MG63 (cell line): Measurements from ENCODE around the gene GABPB1. TPM values are rescaled to one million over a fixed set of nuclear protein-coding genes. Genes with fewer than 3 reads are reported as not detected.

Source experiments
- DNase-seq: peaks from one replicate; pipeline ENCODE4 v3.0.0-alpha.2; 2020
- H3K27me3 ChIP-seq: fragments of 250-450 bp; sonication (Bioruptor Pico); 2 replicates; pipeline ENCODE4 v1.5.1; 2020; ENCODE audit warnings: mild to moderate bottlenecking, moderate library complexity
- H3K36me3 ChIP-seq: fragments of 250-450 bp; sonication (Bioruptor Pico); 2 replicates; pipeline ENCODE4 v1.5.1; 2020; ENCODE audit warnings: mild to moderate bottlenecking, moderate library complexity
- H3K4me3 ChIP-seq: fragments of 250-450 bp; sonication (Bioruptor Pico); 2 replicates; pipeline ENCODE4 v1.5.1; 2020; ENCODE audit warnings: mild to moderate bottlenecking, moderate library complexity
- H3K9me3 ChIP-seq: fragments of 250-450 bp; sonication (Bioruptor Pico); 2 replicates; pipeline ENCODE4 v1.5.1; 2020; ENCODE audit warnings: mild to moderate bottlenecking, moderate library complexity
- total RNA-seq: library from RNA; depleted of rRNA; stranded (reverse); fragments of >200 nt; shearing (Covaris generic); gene quantifications from 2 replicates; pipeline ENCODE4 v1.2.3, GENCODE V29; 2014; ENCODE audit warnings: low replicate concordance

The GABPB1 gene
- total RNA-seq, 1 experiment from 2014 or later, result 46.1 TPM

DNA sequence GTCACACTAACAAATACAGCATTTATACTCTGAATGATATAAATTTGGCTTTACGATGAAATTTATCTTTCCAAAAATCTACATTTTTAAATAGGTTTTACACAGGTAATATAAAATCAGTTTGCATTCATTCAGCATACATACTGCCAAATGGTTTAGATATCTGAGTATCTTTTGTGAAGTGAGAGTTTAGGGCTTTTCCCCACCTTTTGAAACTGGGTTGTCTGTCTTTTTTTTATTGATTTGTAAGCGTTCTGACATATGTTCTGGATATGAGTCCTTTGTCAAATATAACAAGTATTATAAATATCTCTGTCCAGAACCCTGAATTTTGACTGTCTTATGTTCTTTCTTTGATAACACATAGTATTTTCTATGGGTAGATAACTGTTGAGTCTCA lies 42.4 kb downstream of the GABPB1 start:
- no peak for DNase-seq
- H3K27me3 ChIP-seq, result no peaks in the 10 kb centered on the region

DNA sequence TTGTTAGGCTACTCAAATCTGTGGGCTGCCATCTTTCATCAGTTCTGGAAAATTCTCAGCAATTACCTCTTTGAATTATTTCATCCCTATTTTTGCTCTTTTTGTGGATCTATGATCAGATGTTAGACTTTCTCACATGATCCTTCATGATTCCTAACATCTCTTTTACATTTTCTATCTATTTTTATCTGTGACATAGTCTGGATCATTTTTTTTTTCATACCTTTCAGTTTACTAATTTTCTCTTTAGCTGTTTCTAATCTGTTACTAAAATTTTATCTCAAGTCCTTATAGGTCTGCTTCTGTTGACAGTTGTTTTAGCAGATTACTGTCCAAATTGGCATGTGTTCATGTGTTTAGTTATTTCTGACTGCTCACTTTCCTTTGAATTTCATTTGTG lies 47.2 kb downstream of the GABPB1 start:
- Histone ChIP-seq H3K9me3 (peaks cover 11% of the 10 kb centered on the region), H3K27me3 (no peaks in the 10 kb centered on the region), H3K4me3 (no peak overlapping the region), H3K36me3 (peaks cover 18% of the 10 kb centered on the region)
- DNase-seq, result no peak

More for the DNA sequence above, 42.4 kb downstream of the GABPB1 start:
- peaks cover 6% of the 10 kb centered on the region for H3K9me3 ChIP-seq
- H3K4me3 ChIP-seq, result no peak overlapping the region
- peaks cover 10% of the 10 kb centered on the region for H3K36me3 ChIP-seq

DNA sequence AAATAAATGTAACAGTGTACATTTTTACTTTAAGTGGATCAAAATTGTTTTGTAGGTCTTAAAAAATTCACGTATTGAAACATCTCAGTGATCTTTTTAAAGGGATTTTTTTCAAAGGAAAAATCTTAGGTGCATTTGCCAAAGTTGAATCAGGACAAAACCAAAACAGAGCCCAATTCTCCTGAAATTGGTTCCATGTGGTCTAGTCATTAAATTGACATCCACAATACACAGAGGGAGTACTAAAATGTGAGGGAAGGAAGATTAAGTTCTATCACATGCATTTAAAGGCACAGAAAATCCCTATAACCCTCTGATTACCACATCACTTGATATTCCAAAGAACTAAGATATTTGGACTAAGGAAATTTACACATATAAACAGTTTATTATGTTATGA lies 50.2 kb downstream of the GABPB1 start:
- Histone ChIP-seq H3K9me3 (peaks cover 11% of the 10 kb centered on the region), H3K27me3 (no peaks in the 10 kb centered on the region), H3K4me3 (no peak overlapping the region), H3K36me3 (peaks cover 22% of the 10 kb centered on the region)
- DNase-seq, result no peak

DNA sequence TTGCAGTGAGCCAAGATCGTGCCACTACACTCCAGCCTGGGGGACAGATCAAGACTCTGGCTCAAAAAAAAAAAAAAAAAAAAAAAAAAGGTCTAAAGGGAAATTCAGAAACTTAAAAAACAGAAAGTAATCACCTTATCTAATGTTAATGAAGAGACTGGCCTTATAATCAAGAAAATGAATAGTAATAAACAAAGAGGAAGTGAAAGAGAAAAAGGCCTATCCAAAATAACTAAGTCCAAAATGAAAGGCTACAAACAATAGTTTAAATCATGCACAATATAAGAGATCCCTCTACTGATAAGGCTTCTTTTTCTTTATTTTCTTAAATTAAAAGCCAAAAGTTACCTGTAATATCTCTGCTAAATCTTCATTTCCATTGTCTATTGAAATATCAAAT lies 52.4 kb downstream of the GABPB1 start:
- H3K27me3 ChIP-seq, result no peaks in the 10 kb centered on the region
- DNase-seq, result no peak
- peaks cover 4% of the 10 kb centered on the region; the same call in 1 of the 2 replicates for H3K9me3 ChIP-seq
- H3K36me3 ChIP-seq, result peaks cover 13% of the 10 kb centered on the region
- H3K4me3 ChIP-seq, result no peak overlapping the region

DNA sequence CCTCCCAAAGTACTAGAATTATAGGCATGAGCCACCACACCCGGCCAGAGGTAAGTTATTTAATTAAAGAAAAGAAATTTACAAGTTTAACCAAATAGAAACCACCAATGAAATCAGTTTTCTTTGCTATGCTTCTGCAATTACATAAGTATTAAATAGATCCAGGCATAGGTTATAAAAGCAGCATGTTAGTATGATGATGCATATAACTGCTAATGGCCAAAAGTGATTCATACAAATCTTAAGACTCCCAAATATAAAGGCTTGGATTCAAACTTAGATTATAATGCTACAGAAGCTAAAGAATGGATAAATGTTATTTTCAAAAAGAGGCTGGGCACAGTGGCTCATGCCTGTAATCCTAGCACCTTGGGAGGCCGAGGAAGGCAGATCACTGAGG lies 56.7 kb downstream of the GABPB1 start:
- no peak for DNase-seq
- Histone ChIP-seq H3K36me3 (peaks cover 10% of the 10 kb centered on the region), H3K27me3 (no peaks in the 10 kb centered on the region), H3K9me3 (no peaks in the 10 kb centered on the region), H3K4me3 (no peak overlapping the region)

DNA sequence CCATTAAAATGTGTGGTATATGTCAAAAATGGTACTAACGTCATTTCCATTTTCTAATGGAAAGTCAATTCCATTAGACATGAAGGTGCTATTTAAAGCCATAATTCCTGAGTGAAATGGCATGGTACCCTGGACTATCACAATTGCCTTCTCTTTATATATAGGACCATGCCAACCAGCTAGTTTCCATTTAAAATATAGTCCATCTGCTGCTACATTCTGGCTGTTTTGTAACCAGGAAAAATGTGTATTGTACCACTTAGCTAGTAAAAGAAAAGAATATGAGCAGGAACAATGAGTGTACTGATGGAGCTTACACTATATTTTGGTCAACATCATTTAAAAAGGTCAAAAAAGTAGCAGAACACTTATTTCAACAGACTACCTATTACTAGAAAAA lies 59.0 kb downstream of the GABPB1 start:
- no peak for DNase-seq
- H3K36me3 ChIP-seq, result peaks cover 7% of the 10 kb centered on the region
- no peaks in the 10 kb centered on the region for H3K9me3 ChIP-seq
- H3K27me3 ChIP-seq, result no peaks in the 10 kb centered on the region
- no peak overlapping the region for H3K4me3 ChIP-seq

DNA sequence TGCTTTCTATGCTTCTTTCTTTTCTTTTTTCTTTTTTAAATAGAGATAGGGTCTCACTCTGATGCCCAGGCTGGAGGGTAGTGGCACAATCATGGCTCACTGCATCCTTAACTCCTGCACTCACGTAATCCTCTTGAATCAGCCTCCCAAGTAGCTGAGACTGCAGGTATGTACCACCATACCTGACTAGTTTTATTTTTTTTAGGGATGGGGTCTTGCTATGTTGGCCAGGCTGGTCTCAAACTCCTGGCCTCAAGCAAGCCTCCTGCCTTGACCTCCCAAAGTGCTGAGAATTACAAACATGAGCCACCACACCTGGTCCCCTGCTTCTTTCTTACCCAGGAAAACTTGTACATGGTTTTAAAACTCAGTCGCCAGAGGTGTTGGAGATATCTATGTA lies 65.2 kb downstream of the GABPB1 start:
- no peaks in the 10 kb centered on the region for H3K9me3 ChIP-seq
- DNase-seq, result no peak
- H3K36me3 ChIP-seq, result peaks cover 12% of the 10 kb centered on the region
- H3K27me3 ChIP-seq, result no peaks in the 10 kb centered on the region
- no peak overlapping the region for H3K4me3 ChIP-seq

DNA sequence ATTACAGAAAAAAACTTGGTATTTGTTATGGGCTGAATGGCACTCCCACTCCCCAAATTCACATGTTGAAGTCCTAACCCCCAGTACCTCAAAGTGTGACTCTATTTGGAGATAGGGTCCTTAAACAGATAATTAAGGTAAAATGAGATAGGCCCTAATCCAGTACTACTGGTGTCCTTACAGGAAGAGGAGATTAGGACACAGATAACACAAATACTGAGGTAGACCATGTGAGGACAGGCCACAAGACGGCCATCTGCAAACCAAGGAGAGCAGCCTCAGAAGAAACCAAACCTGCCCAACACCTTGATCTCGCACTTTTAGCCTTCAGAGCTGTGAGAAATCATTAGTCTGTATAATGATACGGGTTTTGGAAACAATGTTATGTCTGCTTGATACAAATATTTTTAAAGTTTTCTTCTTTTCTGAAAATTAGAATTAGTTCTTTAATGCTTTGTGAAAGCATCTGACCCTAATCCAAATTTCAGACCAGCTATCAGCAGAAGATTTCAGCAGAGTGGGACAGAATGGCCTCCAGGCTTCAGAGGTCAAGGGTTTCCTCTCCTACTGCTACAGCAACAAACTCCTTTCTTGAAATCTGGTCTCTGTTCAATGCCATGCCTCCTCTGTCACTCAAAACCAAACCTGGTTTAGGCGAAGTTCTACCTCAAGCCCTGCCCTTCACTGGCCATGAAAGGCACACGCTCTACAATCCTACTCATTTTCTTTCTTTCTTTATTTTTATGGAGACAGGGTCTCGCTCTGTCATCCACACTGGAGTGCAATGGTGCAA lies 67.5 kb downstream of the GABPB1 start:
- no peak for DNase-seq
- Histone ChIP-seq H3K36me3 (peaks cover 12% of the 10 kb centered on the region), H3K4me3 (no peak overlapping the region), H3K9me3 (no peaks in the 10 kb centered on the region), H3K27me3 (no peaks in the 10 kb centered on the region)

DNA sequence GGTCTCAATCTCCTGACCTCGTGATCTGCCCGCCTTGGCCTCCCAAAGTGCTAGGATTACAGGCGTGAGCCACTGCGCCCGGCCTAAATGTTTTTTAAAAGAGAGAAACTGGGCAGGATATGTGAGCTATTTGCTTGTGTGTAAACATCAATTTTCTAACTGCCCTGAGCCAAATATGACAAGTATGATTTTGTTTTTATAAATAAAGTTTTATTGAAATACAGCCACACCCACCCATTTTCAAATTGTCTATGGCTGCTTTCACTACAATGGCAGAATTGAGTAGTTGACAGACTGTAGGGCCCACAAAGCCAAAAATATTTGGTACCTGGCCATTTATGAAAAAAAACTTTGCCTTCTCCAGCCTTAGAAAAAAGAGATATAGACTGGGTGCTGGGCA lies 73.6 kb downstream of the GABPB1 start:
- H3K4me3 ChIP-seq, result no peak overlapping the region
- H3K9me3 ChIP-seq, result no peaks in the 10 kb centered on the region
- DNase-seq, result no peak
- no peaks in the 10 kb centered on the region for H3K27me3 ChIP-seq
- peaks cover 3% of the 10 kb centered on the region; the same call in 1 of the 2 replicates for H3K36me3 ChIP-seq

DNA sequence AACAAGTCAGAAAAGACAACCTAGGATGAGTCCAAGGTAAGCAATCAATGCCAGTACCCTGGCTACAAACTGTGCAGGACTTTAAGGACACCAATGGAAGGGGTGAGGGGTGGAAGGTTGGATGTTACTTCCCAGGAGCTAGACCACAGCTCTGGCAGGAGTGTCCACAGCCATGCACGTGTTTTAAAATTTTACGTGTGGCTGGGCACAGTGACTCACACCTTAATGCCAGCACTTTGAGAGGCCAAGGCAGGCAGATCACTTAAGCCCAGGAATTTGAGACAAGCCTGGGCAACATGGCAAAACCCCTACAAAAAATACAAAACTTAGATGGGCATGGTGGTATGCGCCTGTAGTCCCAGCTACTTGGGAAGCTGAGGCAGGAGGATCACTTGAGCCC lies 74.7 kb downstream of the GABPB1 start:
- DNase-seq, result peak; percentile 57
- Histone ChIP-seq H3K27me3 (no peaks in the 10 kb centered on the region), H3K36me3 (no peaks in the 10 kb centered on the region), H3K9me3 (no peaks in the 10 kb centered on the region), H3K4me3 (no peak overlapping the region)

DNA sequence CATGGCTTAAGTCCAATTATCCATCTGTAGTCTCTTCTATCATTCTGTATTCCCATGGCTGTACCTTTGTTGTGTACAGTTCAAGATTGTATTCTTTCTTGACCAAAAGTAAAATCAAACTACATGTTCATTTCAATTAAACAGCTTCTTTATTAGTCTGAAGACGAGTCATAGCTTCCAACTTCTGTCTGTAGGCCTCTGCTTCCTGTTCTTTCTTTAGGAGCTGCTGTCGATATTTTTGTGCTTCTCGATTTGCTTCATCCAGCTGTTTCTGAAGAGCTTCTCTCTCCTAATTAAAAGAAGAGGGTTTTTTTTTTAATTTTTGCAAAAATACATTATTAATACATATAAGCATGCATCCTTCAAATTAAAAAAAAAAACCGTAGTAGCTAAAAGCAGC lies 76.5 kb downstream of the GABPB1 start:
- Histone ChIP-seq H3K27me3 (no peaks in the 10 kb centered on the region), H3K9me3 (no peaks in the 10 kb centered on the region), H3K4me3 (no peak overlapping the region), H3K36me3 (no peaks in the 10 kb centered on the region)
- DNase-seq, result no peak

DNA sequence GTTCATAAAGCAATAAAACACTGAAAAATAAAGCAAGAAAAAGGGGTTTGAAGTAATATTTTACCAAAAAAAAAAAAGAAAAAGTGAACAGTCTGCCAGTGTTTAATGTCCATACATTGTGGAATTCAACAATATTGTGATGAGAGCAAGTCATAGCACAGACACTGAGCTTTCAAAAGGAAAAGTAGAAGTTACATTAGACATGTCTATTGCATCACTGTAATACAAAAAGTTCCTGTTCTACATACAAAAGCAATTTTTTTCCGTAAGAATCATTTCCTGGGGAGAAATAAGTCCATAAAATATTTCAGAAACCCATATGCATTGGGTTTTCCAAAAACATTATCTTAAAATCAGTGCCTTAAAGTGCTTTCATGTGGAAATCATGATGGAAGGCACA lies 77.6 kb downstream of the GABPB1 start:
- Histone ChIP-seq H3K27me3 (no peaks in the 10 kb centered on the region), H3K9me3 (no peaks in the 10 kb centered on the region), H3K4me3 (no peak overlapping the region), H3K36me3 (no peaks in the 10 kb centered on the region)
- no peak for DNase-seq

DNA sequence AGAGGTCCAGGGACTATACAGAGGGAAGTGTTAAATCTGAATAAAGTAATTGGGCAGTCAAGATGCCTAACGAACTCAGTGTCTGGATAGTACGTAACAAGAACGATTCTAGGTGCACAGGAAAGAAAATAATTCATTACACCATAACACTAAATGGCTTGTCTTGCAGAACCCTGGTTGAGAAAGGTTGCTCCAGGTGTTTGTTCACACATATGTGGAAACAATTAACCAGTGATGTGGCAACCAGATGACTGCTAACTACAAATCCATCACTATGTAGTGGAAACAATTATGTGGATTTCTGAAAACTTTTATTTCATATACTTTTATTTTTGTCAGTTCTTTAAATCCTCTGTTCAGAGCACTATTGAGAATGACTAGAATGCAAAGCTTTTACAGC lies 79.1 kb downstream of the GABPB1 start:
- DNase-seq, result no peak
- Histone ChIP-seq H3K36me3 (no peaks in the 10 kb centered on the region), H3K27me3 (no peaks in the 10 kb centered on the region), H3K4me3 (no peak overlapping the region), H3K9me3 (no peaks in the 10 kb centered on the region)

DNA sequence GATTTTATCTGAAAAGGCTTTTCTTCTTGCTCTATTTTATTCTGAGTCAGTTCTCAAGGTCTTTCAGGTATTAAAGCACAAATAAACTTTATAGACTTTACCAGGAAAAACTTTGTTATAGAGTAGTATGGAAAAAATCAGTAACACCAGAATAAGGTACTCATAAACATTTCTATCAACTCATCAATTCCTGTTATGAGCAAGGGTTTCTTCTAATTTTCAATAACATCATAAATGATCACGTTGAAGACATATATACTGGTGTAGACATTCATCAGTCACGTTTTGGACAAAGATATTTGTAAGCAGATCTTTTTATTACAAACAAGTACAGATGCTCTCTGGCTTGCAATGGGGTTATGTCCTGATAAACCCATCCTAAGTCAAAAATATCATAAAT lies 79.9 kb downstream of the GABPB1 start:
- Histone ChIP-seq H3K27me3 (no peaks in the 10 kb centered on the region), H3K9me3 (no peaks in the 10 kb centered on the region), H3K36me3 (no peaks in the 10 kb centered on the region), H3K4me3 (no peak overlapping the region)
- no peak for DNase-seq

DNA sequence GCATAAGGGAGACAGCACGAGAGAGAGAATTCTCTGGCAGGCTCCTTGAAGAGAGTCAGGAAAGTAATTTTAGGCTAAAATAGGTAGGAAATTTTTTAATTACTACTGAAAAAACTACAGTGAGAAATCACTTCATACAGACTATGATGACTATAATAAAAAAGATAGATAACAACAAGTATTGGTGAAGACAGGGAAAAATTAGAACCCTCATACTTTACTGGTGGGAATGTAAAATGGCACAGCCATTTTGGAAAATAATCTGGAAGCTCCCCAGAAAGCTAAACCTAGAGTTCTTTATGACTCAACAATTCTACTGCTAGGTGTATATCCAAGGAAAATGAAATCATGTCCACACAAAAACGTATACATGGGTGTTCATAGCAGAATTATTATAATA lies 87.4 kb downstream of the GABPB1 start:
- Histone ChIP-seq H3K4me3 (no peak overlapping the region), H3K27me3 (no peaks in the 10 kb centered on the region), H3K9me3 (0 out of 2 replicates have a peak, but pooled peaks cover 3% of the 10 kb centered on the region), H3K36me3 (no peaks in the 10 kb centered on the region)
- DNase-seq, result no peak

DNA sequence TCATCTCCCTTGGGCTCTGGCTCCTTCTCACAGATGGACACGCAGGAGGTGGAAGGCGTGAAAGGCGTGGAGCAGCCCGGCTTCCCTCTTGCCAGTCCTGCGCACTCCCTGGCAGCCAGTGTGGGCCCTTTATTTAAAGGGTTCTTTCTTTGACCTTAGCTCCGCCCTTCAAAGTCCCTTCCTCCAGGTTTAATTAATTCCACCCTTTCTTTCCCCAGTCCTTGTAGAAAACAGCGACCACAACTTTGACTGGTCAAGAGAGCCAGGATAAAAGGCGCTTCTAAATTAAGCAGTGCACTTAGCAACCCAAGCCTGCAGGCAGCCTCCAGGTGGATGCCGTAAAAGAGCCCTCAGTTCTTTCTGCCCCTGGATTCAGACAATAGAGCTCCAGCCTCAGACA lies 89.4 kb downstream of the GABPB1 start, which contains the start of gene HDC:
TSS of gene HDC (minus strand) at position 107 of the 400 bp plus-strand sequence. CDS start at position 4, 103 bp downstream.
- Histone ChIP-seq H3K9me3 (0 out of 2 replicates have a peak, but pooled peaks cover 3% of the 10 kb centered on the region), H3K4me3 (no peak within 1 kb of the TSS), H3K36me3 (no peaks in the 10 kb centered on the region), H3K27me3 (no peaks in the 10 kb centered on the region)
- no peak for DNase-seq

DNA sequence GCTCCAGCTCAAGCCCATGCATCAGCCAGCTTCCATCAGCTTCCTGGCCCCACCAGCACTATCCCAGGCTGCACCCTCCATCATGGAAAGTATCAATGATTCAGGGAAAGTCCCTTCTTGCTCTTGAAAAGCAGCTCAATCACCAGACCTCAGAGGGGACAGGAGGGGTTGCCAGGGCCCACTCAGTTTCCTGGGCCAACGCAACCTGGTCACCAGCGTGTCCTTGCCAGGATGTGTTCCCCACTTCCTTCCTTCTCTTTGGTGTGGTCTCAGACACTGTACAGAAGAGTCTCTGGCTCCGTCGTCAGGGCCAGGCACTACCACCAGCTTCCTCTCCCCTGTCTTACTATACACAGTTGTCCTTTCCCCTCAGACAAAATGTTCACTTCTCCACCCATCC lies 92.5 kb downstream of the GABPB1 start:
- no peaks in the 10 kb centered on the region for H3K27me3 ChIP-seq
- no peak overlapping the region for H3K4me3 ChIP-seq
- H3K36me3 ChIP-seq, result no peaks in the 10 kb centered on the region
- H3K9me3 ChIP-seq, result 0 out of 2 replicates have a peak, but pooled peaks cover under 1% of the 10 kb centered on the region
- no peak for DNase-seq

DNA sequence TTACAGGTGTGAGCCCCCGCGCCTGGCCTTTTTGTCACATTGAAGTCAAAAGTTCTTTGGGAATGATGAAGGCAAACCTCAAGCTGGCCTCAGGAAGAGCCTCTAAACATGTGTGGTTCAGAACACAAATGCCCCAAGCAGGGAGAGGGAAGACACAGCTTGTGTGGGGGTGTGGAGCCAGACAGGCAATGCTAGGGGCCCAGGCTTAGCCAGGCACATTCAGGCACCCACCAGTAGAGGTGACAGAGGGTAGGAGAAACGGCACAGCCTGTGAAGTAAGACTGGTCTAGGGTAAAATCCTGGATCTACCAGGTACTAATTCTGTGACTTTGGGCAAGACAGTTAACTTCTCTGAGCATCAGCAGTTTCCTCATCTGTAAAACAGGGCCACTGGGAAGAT lies 93.0 kb downstream of the GABPB1 start:
- Histone ChIP-seq H3K9me3 (no peaks in the 10 kb centered on the region), H3K36me3 (no peaks in the 10 kb centered on the region), H3K27me3 (no peaks in the 10 kb centered on the region), H3K4me3 (no peak overlapping the region)
- no peak for DNase-seq
